Neural cell (in vitro differentiated cells): ENCODE results near the gene EMP3. TPM values are rescaled to one million over a fixed set of nuclear protein-coding genes. Genes with fewer than 3 reads are reported as not detected.
"Not testable (repeated sequence)": the region's sequence is repeated elsewhere in the genome, so short reads cannot be mapped to it uniquely, and the experiment has no call there.

Source experiments
- H2AFZ ChIP-seq: fragments of 200-600, 300-800 bp; sonication (generic), shearing (Covaris generic); 2 replicates; pipeline ENCODE4 v1.6.0; 2014; ENCODE audit warnings: low read depth, mild to moderate bottlenecking, antibody characterized with exemption, low read length, moderate library complexity
- H3F3A ChIP-seq: fragments of 200-600 bp; shearing (Covaris generic); 2 replicates; pipeline ENCODE4 v1.6.1; 2016; ENCODE audit warnings: mild to moderate bottlenecking, moderate library complexity, mixed read lengths, antibody characterized with exemption, low read length; ENCODE audit not compliant: insufficient read depth, poor library complexity, severe bottlenecking
- H3K27ac ChIP-seq: fragments of 200-600, 300-800 bp; sonication (generic), shearing (Covaris generic); 2 replicates; pipeline ENCODE4 v1.5.1; 2014; ENCODE audit warnings: mild to moderate bottlenecking, low read length, moderate library complexity
- H3K27me3 ChIP-seq: fragments of 300-800, 200-600 bp; sonication (generic), shearing (Covaris generic); 2 replicates; pipeline ENCODE4 v1.6.0; 2014; ENCODE audit warnings: mild to moderate bottlenecking, low read depth, low read length, moderate library complexity; ENCODE audit not compliant: insufficient read depth
- H3K36me3 ChIP-seq: fragments of 300-800, 200-600 bp; sonication (generic), shearing (Covaris generic); 2 replicates; pipeline ENCODE4 v1.5.1; 2014; ENCODE audit warnings: mild to moderate bottlenecking, antibody characterized with exemption, low read length, moderate library complexity; ENCODE audit not compliant: insufficient read depth
- H3K4me2 ChIP-seq: fragments of 300-800, 200-600 bp; sonication (generic), shearing (Covaris generic); 2 replicates; pipeline ENCODE4 v1.6.0; 2014; ENCODE audit warnings: mild to moderate bottlenecking, low read length
- H3K4me3 ChIP-seq: fragments of 300-800, 200-600 bp; sonication (generic), shearing (Covaris generic); 2 replicates; pipeline ENCODE4 v1.5.1; 2014; ENCODE audit warnings: mild to moderate bottlenecking, low read length, moderate library complexity
- H3K79me2 ChIP-seq: fragments of 200-600 bp; shearing (Covaris generic); replicated peaks from 2 replicates; pipeline ENCODE4 v1.6.0; 2014; ENCODE audit warnings: mild to moderate bottlenecking, low read length, moderate library complexity; ENCODE audit not compliant: insufficient read depth
- H3K9ac ChIP-seq: fragments of 300-800, 200-600 bp; sonication (generic), shearing (Covaris generic); 2 replicates; pipeline ENCODE4 v1.6.1; 2016; ENCODE audit warnings: mild to moderate bottlenecking, low read length, mixed read lengths
- H3K9me2 ChIP-seq: fragments of 200-600 bp; shearing (Covaris generic); 2 replicates; pipeline ENCODE4 v1.6.1; 2016; ENCODE audit warnings: mild to moderate bottlenecking, low read length, mixed read lengths; ENCODE audit not compliant: insufficient read depth
- H3K9me3 ChIP-seq: fragments of 200-600, 300-800 bp; sonication (generic), shearing (Covaris generic); 2 replicates; pipeline ENCODE4 v1.6.1; 2016; ENCODE audit warnings: mild to moderate bottlenecking, mixed run types, low read length, moderate library complexity, mixed read lengths
- H4K20me1 ChIP-seq: fragments of 200-600 bp; shearing (Covaris generic); 2 replicates; pipeline ENCODE4 v1.6.1; 2016; ENCODE audit warnings: mild to moderate bottlenecking, mixed run types; ENCODE audit not compliant: insufficient read depth
- CTCF ChIP-seq: fragments of 450-650 bp; IDR thresholded peaks from 2 replicates; pipeline ENCODE4 v1.5.1; 2014; ENCODE audit warnings: antibody characterized with exemption, mild to moderate bottlenecking, moderate library complexity; ENCODE audit not compliant: poor library complexity, severe bottlenecking
- EP300 ChIP-seq: fragments of 450-650 bp; conservative IDR thresholded peaks from 2 replicates; pipeline ENCODE4 v1.6.1; 2014; ENCODE audit warnings: antibody characterized with exemption, mild to moderate bottlenecking, moderate library complexity; ENCODE audit not compliant: poor library complexity, severe bottlenecking
- EZH2 ChIP-seq: fragments of 200-600, 300-800 bp; shearing (Covaris generic), sonication (generic); IDR thresholded peaks from 2 replicates; pipeline ENCODE4 v1.6.1; 2014; ENCODE audit warnings: antibody characterized with exemption, low read length, borderline replicate concordance, mild to moderate bottlenecking; ENCODE audit not compliant: insufficient read depth, poor library complexity, severe bottlenecking
- MXI1 ChIP-seq: fragments of 450-650 bp; conservative IDR thresholded peaks from 2 replicates; pipeline ENCODE4 v1.6.1; 2014; ENCODE audit warnings: antibody characterized with exemption, mild to moderate bottlenecking; ENCODE audit not compliant: poor library complexity, severe bottlenecking
- RAD21 ChIP-seq: fragments of 450-650 bp; conservative IDR thresholded peaks from 2 replicates; pipeline ENCODE4 v1.6.1; 2014; ENCODE audit warnings: antibody characterized with exemption, mild to moderate bottlenecking, moderate library complexity
- REST ChIP-seq: IDR thresholded peaks from 2 replicates; pipeline ENCODE4 v1.6.1; 2012; ENCODE audit warnings: borderline replicate concordance
- TAF1 ChIP-seq: IDR thresholded peaks from 2 replicates; pipeline ENCODE4 v1.6.1; 2012; ENCODE audit warnings: low read depth
- polyA plus RNA-seq: library from polyadenylated mRNA; depleted of rRNA; stranded (reverse); fragments of >200 nt; gene quantifications from 2 replicates; pipeline ENCODE4 v1.2.3, GENCODE V29; 2014

EMP3 gene
- polyA plus RNA-seq, 1 donor from 2014 or later, result not detected

- no peaks in the 10 kb centered on the region for H3K79me2 ChIP-seq
- H3K27ac ChIP-seq, result no peak overlapping the region
- H3K4me2 ChIP-seq, result no peak overlapping the region
- TF ChIP-seq TAF1, result no peak
- no peak overlapping the region for H3K9ac ChIP-seq
- no peak overlapping the region for H3K4me3 ChIP-seq
- H3K27me3 ChIP-seq, result no peaks in the 10 kb centered on the region
- H4K20me1 ChIP-seq, result no peaks in the 10 kb centered on the region
- no peaks in the 10 kb centered on the region for H3K36me3 ChIP-seq
- no peaks in the 10 kb centered on the region for H3K9me3 ChIP-seq
- no peak overlapping the region for H2AFZ ChIP-seq
- H3F3A ChIP-seq, result no peaks in the 10 kb centered on the region
- H3K9me2 ChIP-seq, result no peaks in the 10 kb centered on the region
Measured at GRCh38 chr19:48368936-48369335, 43.6 kb downstream of the EMP3 start.

- Histone ChIP-seq H3K79me2 (no peaks in the 10 kb centered on the region), H3K4me3 (no peak overlapping the region), H3K27me3 (no peaks in the 10 kb centered on the region), H2AFZ (no peak overlapping the region), H3K36me3 (no peaks in the 10 kb centered on the region), H3K9ac (no peak overlapping the region), H3K4me2 (no peak overlapping the region), H4K20me1 (no peaks in the 10 kb centered on the region), H3K9me2 (no peaks in the 10 kb centered on the region), H3K27ac (no peak overlapping the region), H3F3A (no peaks in the 10 kb centered on the region), H3K9me3 (no peaks in the 10 kb centered on the region)
- no peak for TF ChIP-seq EZH2
- TF ChIP-seq REST, result no peak
Measured at GRCh38 chr19:48370955-48371354, 45.6 kb downstream of the EMP3 start.

GRCh38 chr19:48371367-48371766 lies 46.0 kb downstream of the EMP3 start:
- Histone ChIP-seq H3K9ac (no peak overlapping the region), H3K9me3 (no peaks in the 10 kb centered on the region), H4K20me1 (no peaks in the 10 kb centered on the region), H3K4me3 (no peak overlapping the region), H3K9me2 (no peaks in the 10 kb centered on the region), H2AFZ (no peak overlapping the region), H3K27me3 (no peaks in the 10 kb centered on the region), H3F3A (no peaks in the 10 kb centered on the region), H3K27ac (no peak overlapping the region), H3K79me2 (no peaks in the 10 kb centered on the region), H3K4me2 (no peak overlapping the region), H3K36me3 (no peaks in the 10 kb centered on the region)
- TF ChIP-seq CTCF (no peak), MXI1 (no peak), RAD21 (no peak), EP300 (no peak)

GRCh38 chr19:48371771-48372170 lies 46.4 kb downstream of the EMP3 start:
- not testable (repeated sequence) for H2AFZ ChIP-seq, H3K79me2 ChIP-seq, H3F3A ChIP-seq, H3K9me2 ChIP-seq, H4K20me1 ChIP-seq, H3K27ac ChIP-seq, H3K4me3 ChIP-seq, H3K9ac ChIP-seq, H3K36me3 ChIP-seq, H3K27me3 ChIP-seq, H3K4me2 ChIP-seq, H3K9me3 ChIP-seq
